H1 (cell line): ENCODE results near the gene KIF21A. TPM values are rescaled to one million over a fixed set of nuclear protein-coding genes. Genes with fewer than 3 reads are reported as not detected.

Source experiments
- CTCF ChIA-PET: fragments of 300-600 bp; sonication (Branson Sonifier 250); formaldehyde crosslinking; loops from one replicate; lab custom pipeline; 2021; ENCODE audit not compliant: partially characterized antibody; lab: Charles Lee
- POLR2A ChIA-PET: fragments of 300-600 bp; sonication (Branson Sonifier 250); formaldehyde crosslinking; loops from one replicate; lab custom pipeline; 2021; ENCODE audit warnings: inconsistent platforms; ENCODE audit not compliant: partially characterized antibody; lab: Charles Lee
- DNase-seq, 2 experiments: peaks; one replicate each; pipeline versions ENCODE4 v3.0.0 to v3.0.0-alpha.2; 2010 to 2022; ENCODE audit warnings: low spot score in 2 of 2, low read depth in 1 of 2, mixed read lengths in 1 of 2
- FAIRE-seq: peaks from 2 replicates; lab custom pipeline; 2011; peaks lifted over from hg19 to GRCh38; lab: Jason Lieb, UNC
- H2AFZ ChIP-seq: 2 replicates; pipeline ENCODE4 v1.8.1; 2012; ENCODE audit warnings: low read length, inconsistent platforms
- H2AK5ac ChIP-seq: 2 replicates; pipeline ENCODE4 v1.6.1; 2013; ENCODE audit warnings: low read depth, low read length
- H2BK120ac ChIP-seq: replicated peaks from 2 replicates; pipeline ENCODE3; 2013; ENCODE audit warnings: low read depth, low read length, inconsistent platforms
- H2BK12ac ChIP-seq: 2 replicates; pipeline ENCODE4 v1.6.1; 2013; ENCODE audit warnings: low read depth, low read length
- H2BK15ac ChIP-seq: 2 replicates; pipeline ENCODE4 v1.6.1; 2013; ENCODE audit warnings: low read length
- H2BK20ac ChIP-seq: 2 replicates; pipeline ENCODE4 v1.6.1; 2013; ENCODE audit warnings: low read length
- H2BK5ac ChIP-seq: 2 replicates; pipeline ENCODE4 v1.6.1; 2013; ENCODE audit warnings: low read depth, low read length
- H3K14ac ChIP-seq: 2 replicates; pipeline ENCODE4 v1.6.1; 2013; ENCODE audit warnings: inconsistent platforms; ENCODE audit not compliant: insufficient read length
- H3K18ac ChIP-seq: 2 replicates; pipeline ENCODE4 v1.6.1; 2013; ENCODE audit warnings: low read length; ENCODE audit errors: extremely low read depth
- H3K23ac ChIP-seq: 2 replicates; pipeline ENCODE4 v1.6.1; 2013; ENCODE audit warnings: inconsistent platforms; ENCODE audit not compliant: insufficient read length
- H3K23me2 ChIP-seq: 2 replicates; pipeline ENCODE4 v1.6.1; 2013; ENCODE audit warnings: low read depth, low read length
- H3K27ac ChIP-seq: 2 replicates; pipeline ENCODE4 v1.6.1; 2011; ENCODE audit warnings: low read depth, low read length, inconsistent platforms
- H3K27me3 ChIP-seq, 4 experiments: replicated peaks in 1 of 4; 1 replicate in 1 of 4; 2 replicates in 3 of 4; pipeline versions ENCODE4 v1.6.1 to v1.8.1; 2011 to 2013; ENCODE audit warnings: low read length in 3 of 4, mild to moderate bottlenecking in 3 of 4, inconsistent platforms in 2 of 4, mixed read lengths in 2 of 4, moderate library complexity in 1 of 4; ENCODE audit not compliant: control insufficient read depth in 3 of 4, insufficient read depth in 3 of 4; ENCODE audit errors: extremely low read depth in 1 of 4
- H3K36me3 ChIP-seq, 4 experiments: 2 replicates each; pipeline versions ENCODE4 v1.6.1 to v1.8.1; 2011 to 2013; ENCODE audit warnings: mild to moderate bottlenecking in 4 of 4, low read length in 3 of 4, moderate library complexity in 2 of 4, control low read depth in 1 of 4, inconsistent platforms in 1 of 4; ENCODE audit not compliant: insufficient read depth in 4 of 4, control insufficient read depth in 2 of 4
- H3K4ac ChIP-seq: replicated peaks from 2 replicates; pipeline ENCODE3; 2013; ENCODE audit warnings: low read length, low read depth, mixed read lengths, inconsistent platforms; ENCODE audit not compliant: insufficient read length
- H3K4me1 ChIP-seq, 4 experiments: replicated peaks in 1 of 4; 1 replicate in 1 of 4; 2 replicates in 3 of 4; pipeline versions ENCODE4 v1.6.1 to v1.8.1; 2011 to 2013; ENCODE audit warnings: low read length in 3 of 4, inconsistent platforms in 2 of 4, mixed read lengths in 1 of 4; ENCODE audit not compliant: insufficient read depth in 4 of 4, control insufficient read depth in 3 of 4
- H3K4me2 ChIP-seq, 2 experiments: 2 replicates each; pipeline versions ENCODE4 v1.6.1 to v1.8.1; 2011 to 2013; ENCODE audit warnings: low read depth in 2 of 2, low read length in 2 of 2, control low read depth in 1 of 2, inconsistent platforms in 1 of 2, mild to moderate bottlenecking in 1 of 2; ENCODE audit not compliant: insufficient read depth in 1 of 2
- H3K4me3 ChIP-seq, 4 experiments: fragments of 200-600, 300-600 bp in 1 of 4; sonication (generic), shearing (Covaris generic), sonication (Bioruptor Twin) in 1 of 4; 2 replicates each; pipeline versions ENCODE4 v1.5.1 to v1.8.1; 2011 to 2016; ENCODE audit warnings: low read length in 4 of 4, low read depth in 3 of 4, control low read depth in 2 of 4, inconsistent platforms in 2 of 4, mild to moderate bottlenecking in 2 of 4, mixed read lengths in 1 of 4, moderate library complexity in 1 of 4; ENCODE audit not compliant: insufficient read depth in 2 of 4; ENCODE audit errors: extremely low read depth in 1 of 4
- H3K56ac ChIP-seq: replicated peaks from 2 replicates; pipeline ENCODE3; 2013; ENCODE audit warnings: low read depth, mild to moderate bottlenecking, mixed read lengths, low read length, inconsistent platforms; ENCODE audit not compliant: insufficient read length
- H3K79me1 ChIP-seq: 2 replicates; pipeline ENCODE4 v1.6.1; 2013; ENCODE audit warnings: low read depth, low read length, control low read depth
- H3K79me2 ChIP-seq, 2 experiments: 2 replicates each; pipeline versions ENCODE4 v1.6.1 to v1.8.1; 2012 to 2013; ENCODE audit warnings: low read length in 2 of 2, mild to moderate bottlenecking in 2 of 2, inconsistent platforms in 1 of 2; ENCODE audit not compliant: insufficient read depth in 2 of 2, control insufficient read depth in 1 of 2
- H3K9ac ChIP-seq, 4 experiments: replicated peaks in 1 of 4; 1 replicate in 1 of 4; 2 replicates in 3 of 4; pipeline versions ENCODE4 v1.6.1 to v1.8.1; 2011 to 2013; ENCODE audit warnings: low read depth in 3 of 4, low read length in 3 of 4, control low read depth in 2 of 4, mild to moderate bottlenecking in 2 of 4, moderate library complexity in 2 of 4, inconsistent platforms in 1 of 4; ENCODE audit errors: extremely low read depth in 1 of 4
- H3K9me3 ChIP-seq, 2 experiments: 2 replicates each; pipeline versions ENCODE4 v1.6.1 to v1.8.1; 2012 to 2013; ENCODE audit warnings: mild to moderate bottlenecking in 2 of 2, moderate library complexity in 2 of 2, control low read depth in 1 of 2, inconsistent platforms in 1 of 2, low read depth in 1 of 2, low read length in 1 of 2, mixed read lengths in 1 of 2; ENCODE audit not compliant: insufficient read depth in 2 of 2
- H4K20me1 ChIP-seq, 2 experiments: replicated peaks in 1 of 2; 2 replicates each; pipeline versions ENCODE3 to v1.8.1; 2011 to 2013; ENCODE audit warnings: inconsistent platforms in 2 of 2, low read length in 2 of 2, mild to moderate bottlenecking in 1 of 2; ENCODE audit not compliant: insufficient read depth in 2 of 2, control insufficient read depth in 1 of 2
- H4K5ac ChIP-seq: 2 replicates; pipeline ENCODE4 v1.6.1; 2013; ENCODE audit warnings: low read length, low read depth, mixed read lengths, inconsistent platforms; ENCODE audit not compliant: insufficient read length
- H4K8ac ChIP-seq: 2 replicates; pipeline ENCODE4 v1.8.0; 2013; ENCODE audit warnings: mild to moderate bottlenecking, moderate library complexity, low read length, inconsistent platforms; ENCODE audit not compliant: insufficient read depth; ENCODE audit errors: extremely low read depth
- H4K91ac ChIP-seq: replicated peaks from 2 replicates; pipeline ENCODE3; 2013; ENCODE audit warnings: low read length, mixed read lengths, inconsistent platforms; ENCODE audit not compliant: insufficient read length
- CTCF ChIP-seq, 3 experiments: IDR thresholded peaks; 1 replicate in 2 of 3; 2 replicates in 1 of 3; pipeline versions ENCODE4 v1.5.1 to v1.6.1; 2011; ENCODE audit warnings: low read length in 3 of 3, mild to moderate bottlenecking in 3 of 3, inconsistent platforms in 2 of 3, low read depth in 1 of 3, moderate library complexity in 1 of 3; ENCODE audit not compliant: insufficient read depth in 1 of 3; ENCODE audit errors: control extremely low read depth in 1 of 3
- EGR1 ChIP-seq: IDR thresholded peaks from 2 replicates; pipeline ENCODE4 v1.6.1; 2011; ENCODE audit warnings: low read depth, low read length, borderline replicate concordance
- KDM5A ChIP-seq: fragments of 200-600 bp; IDR thresholded peaks from 2 replicates; pipeline ENCODE4 v1.7.1; 2012; ENCODE audit warnings: mild to moderate bottlenecking, low read length, inconsistent platforms, mixed read lengths
- RFX5 ChIP-seq: IDR thresholded peaks from 2 replicates; pipeline ENCODE4 v1.6.1; 2011; ENCODE audit warnings: low read depth, low read length, improper control_type of control experiment, borderline replicate concordance
- SIN3A ChIP-seq, 2 experiments: IDR thresholded peaks in 1 of 2; conservative IDR thresholded peaks in 1 of 2; 2 replicates each; pipeline ENCODE4 v1.6.1; 2011 to 2012; ENCODE audit warnings: low read length in 2 of 2, improper control_type of control experiment in 1 of 2, low read depth in 1 of 2, mild to moderate bottlenecking in 1 of 2
- WGBS, 2 experiments: shearing (Covaris generic) in 1 of 2; methylation state at CpG; one replicate each; pipeline versions ENCODE4 v1.1.6 to v1.1.7; 2013 to 2015; ENCODE audit warnings: low lambda C conversion rate in 2 of 2, mixed read lengths in 2 of 2, inconsistent platforms in 1 of 2, low coverage in 1 of 2, missing lambda C conversion rate in 1 of 2; ENCODE audit not compliant: insufficient replicate concordance in 2 of 2, insufficient coverage in 1 of 2, insufficient read length in 1 of 2; ENCODE audit errors: extremely low coverage in 1 of 2, missing lambda C conversion rate in 1 of 2; 5-methylcytosine and 5-hydroxymethylcytosine counted together
- polyA plus RNA-seq, 7 experiments: library from polyadenylated mRNA; depleted of rRNA in 3 of 7; stranded (reverse) in 5 of 7; unstranded in 2 of 7; fragments of >200 nt in 5 of 7; fragments of 200-250 nt in 2 of 7; gene quantifications; 1 replicate in 5 of 7; 2 replicates in 1 of 7; 4 replicates in 1 of 7; pipeline versions ENCODE4 v1.2.1 to v1.2.3, GENCODE V29; 2011 to 2013; ENCODE audit warnings: missing spikeins in 2 of 7, mixed read lengths in 2 of 7
- total RNA-seq: library from RNA; stranded (reverse); fragmentation: NEBNext Ultra II Directional; extraction: Animal tissue kit (Norgen Biotek cat#: 25700); gene quantifications from 2 replicates; pipeline ENCODE4 v1.2.1, GENCODE V29; 2021

Gene KIF21A
- total and polyA plus RNA-seq, 2 of the 8 experiments (the other 6 are each of a cell fraction or from before 2014, with no cell fraction given) = 10.0 to 26.0 TPM

GRCh38 chr12:39476121-39476520 is 33.2 kb upstream of the KIF21A start:
- Histone ChIP-seq H3K9me3 (peaks cover 5 to 12% of the 10 kb centered on the region in 2 experiments; a peak in 2 of 4 replicates), H4K20me1 (no peaks in the 10 kb centered on the region), H3K23me2 (no peaks in the 10 kb centered on the region), H3K36me3 (no peaks in the 10 kb centered on the region), H2BK20ac (no peak overlapping the region), H2AK5ac (no peak overlapping the region), H4K91ac (no peak overlapping the region), H4K8ac (no peak overlapping the region), H3K18ac (no peak overlapping the region), H3K79me1 (no peaks in the 10 kb centered on the region), H2BK12ac (no peak overlapping the region), H3K4me1 (no peaks in the 10 kb centered on the region), H3K4ac (no peak overlapping the region), H2BK5ac (no peak overlapping the region), H3K79me2 (no peaks in the 10 kb centered on the region), H3K27me3 (no peaks in the 10 kb centered on the region), H2BK15ac (no peak overlapping the region), H3K27ac (no peak overlapping the region), H3K4me2 (no peak overlapping the region), H2BK120ac (no peak overlapping the region), H3K4me3 (no peak overlapping the region), H3K9ac (no peak overlapping the region), H4K5ac (no peak overlapping the region), H3K23ac (no peak overlapping the region), H3K56ac (no peak overlapping the region), H3K14ac (no peak overlapping the region), H2AFZ (no peak overlapping the region)
- ChIA-PET POLR2A (interaction anchor here (1.3 kb wide), 1 partner anchor 25 kb away, joined by 3 read pairs; no protein-coding TSS in a partner anchor), CTCF (interaction anchor here (0.6 to 0.7 kb wide), 3 partner anchors 9 to 89 kb away, joined by 3 read pairs; no protein-coding TSS in a partner anchor)
- WGBS, 2 experiments = 88% methylated on average over 4 of the region's 4 CpGs; no CpG with 5 or more reads in 1 of the 2 experiments
- DNase-seq (no peak), FAIRE-seq (no peak)
- TF ChIP-seq KDM5A (no peak), EGR1 (no peak), CTCF (IDR thresholded peaks at IDR 0.05; ENCODE audit: control extremely low read depth in 1 of 3, insufficient read depth in 1 of 3, low read depth in 1 of 3, low read length in 3 of 3) (peak in 1 of 3 experiments; percentile 2; a peak in 1 of 4 replicates), RFX5 (no peak), SIN3A (conservative IDR thresholded peaks at IDR 0.05 in 1 of 2, IDR thresholded peaks at IDR 0.05 in 1 of 2; ENCODE audit: low read depth in 1 of 2, low read length in 2 of 2) (no peak)
